Measurements from ENCODE around the gene GBF1.
A peak's percentile ranks its signal among the peaks of the same experiment; 100 is the strongest.

The GBF1 gene

DNA sequence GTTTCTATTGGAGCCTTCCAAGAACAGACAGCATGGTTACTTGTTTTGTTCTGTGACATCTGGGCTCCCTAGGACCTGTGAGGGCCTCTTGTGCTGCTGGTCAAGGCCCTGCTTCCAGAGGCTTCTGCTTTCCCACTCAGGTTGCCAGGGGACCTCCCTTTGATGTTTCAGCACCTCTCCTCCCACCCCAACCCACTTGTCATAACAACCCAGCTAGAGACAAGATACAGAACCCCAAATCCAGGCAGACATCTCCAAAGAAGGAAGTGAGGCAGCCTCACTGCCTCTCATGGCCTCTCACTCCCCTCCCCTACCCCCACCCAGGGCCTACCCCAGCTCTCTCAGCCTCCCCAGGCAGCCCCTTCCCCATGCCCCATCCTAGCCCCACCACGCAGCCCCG is 161.5 kb downstream of the GBF1 start:
- H3K27ac Mint-ChIP-seq = peak overlapping the region; percentile 72
- H3K4me1 Mint-ChIP-seq = peaks cover 34% of the 10 kb centered on the region
- H3K36me3 Mint-ChIP-seq = no peaks in the 10 kb centered on the region
- H3K4me3 Mint-ChIP-seq = peak overlapping the region; percentile 44
- no peaks in the 10 kb centered on the region for H3K9me3 Mint-ChIP-seq
- no peaks in the 10 kb centered on the region for H3K27me3 Mint-ChIP-seq

DNA sequence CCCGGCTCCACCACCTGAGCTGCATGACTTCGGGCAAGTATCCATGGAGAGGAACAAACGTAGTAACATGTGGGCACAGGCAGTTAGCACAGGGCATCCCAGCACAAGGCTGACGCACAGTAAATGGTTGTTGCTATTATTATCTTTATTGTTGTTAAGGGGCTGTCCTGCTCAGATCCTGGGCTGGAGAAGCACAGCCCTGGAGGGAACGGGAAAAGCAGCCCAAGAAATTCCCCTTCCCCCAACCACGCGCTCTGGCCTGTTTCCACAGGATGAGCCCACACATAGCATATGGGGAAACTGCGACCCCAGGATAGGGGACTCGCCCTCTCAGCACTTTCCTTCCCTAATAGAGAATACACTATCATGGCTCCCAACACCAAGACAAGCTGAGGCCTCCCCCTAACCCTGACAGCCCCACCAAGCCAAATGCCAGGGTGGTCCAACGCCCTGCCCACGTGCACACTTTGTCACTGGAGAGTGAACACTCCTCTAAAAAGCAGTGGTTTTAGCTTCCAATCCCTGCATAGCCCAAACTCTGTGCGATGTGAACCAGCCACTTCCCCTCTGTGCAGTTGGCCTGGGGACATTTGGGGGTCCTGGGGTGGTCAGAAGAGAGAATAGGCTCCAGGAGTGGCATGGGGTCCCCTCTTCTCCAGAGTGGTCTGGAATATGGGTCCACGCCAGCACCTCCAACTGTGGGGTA is 162.2 kb downstream of the GBF1 start:
- no peaks in the 10 kb centered on the region for H3K36me3 Mint-ChIP-seq
- no peaks in the 10 kb centered on the region for H3K27me3 Mint-ChIP-seq
- no peaks in the 10 kb centered on the region for H3K9me3 Mint-ChIP-seq
- H3K27ac Mint-ChIP-seq = peak overlapping the region; percentile 55
- H3K4me3 Mint-ChIP-seq = peak overlapping the region; percentile 75
- H3K4me1 Mint-ChIP-seq = peaks cover 39% of the 10 kb centered on the region

DNA sequence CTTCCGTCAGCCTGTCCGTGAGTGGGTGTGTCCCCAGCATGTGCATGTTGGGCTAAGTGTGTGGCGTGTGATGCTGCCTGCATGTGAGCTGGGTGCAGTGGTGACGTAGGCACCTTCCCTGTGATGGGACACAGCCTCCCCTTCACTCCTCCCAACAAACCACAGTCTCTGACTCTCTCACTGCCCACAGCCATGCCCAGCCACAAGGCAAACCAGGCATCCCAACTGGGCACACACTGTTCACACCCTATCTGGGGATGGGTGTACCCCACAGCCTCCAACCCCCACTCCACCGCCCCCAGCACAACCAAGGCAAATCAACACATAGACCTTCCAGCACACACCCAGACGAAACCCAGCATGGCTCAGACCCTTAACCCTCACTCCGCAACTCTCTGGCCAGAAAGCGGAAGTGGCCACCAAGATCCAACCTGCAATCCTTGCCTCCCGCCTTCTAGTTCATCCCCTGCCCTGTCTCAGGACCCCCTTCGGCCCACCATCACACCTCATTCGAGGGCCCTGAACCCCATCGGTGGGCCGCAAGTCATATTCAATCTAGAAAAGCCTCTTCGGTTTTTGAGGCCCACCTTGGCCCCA is 162.9 kb downstream of the GBF1 start:
- peak overlapping the region; percentile 75 for H3K4me3 Mint-ChIP-seq
- no peaks in the 10 kb centered on the region for H3K9me3 Mint-ChIP-seq
- H3K27me3 Mint-ChIP-seq = no peaks in the 10 kb centered on the region
- peaks cover 45% of the 10 kb centered on the region for H3K4me1 Mint-ChIP-seq
- no peaks in the 10 kb centered on the region for H3K36me3 Mint-ChIP-seq
- peak overlapping the region; percentile 78 for H3K27ac Mint-ChIP-seq

DNA sequence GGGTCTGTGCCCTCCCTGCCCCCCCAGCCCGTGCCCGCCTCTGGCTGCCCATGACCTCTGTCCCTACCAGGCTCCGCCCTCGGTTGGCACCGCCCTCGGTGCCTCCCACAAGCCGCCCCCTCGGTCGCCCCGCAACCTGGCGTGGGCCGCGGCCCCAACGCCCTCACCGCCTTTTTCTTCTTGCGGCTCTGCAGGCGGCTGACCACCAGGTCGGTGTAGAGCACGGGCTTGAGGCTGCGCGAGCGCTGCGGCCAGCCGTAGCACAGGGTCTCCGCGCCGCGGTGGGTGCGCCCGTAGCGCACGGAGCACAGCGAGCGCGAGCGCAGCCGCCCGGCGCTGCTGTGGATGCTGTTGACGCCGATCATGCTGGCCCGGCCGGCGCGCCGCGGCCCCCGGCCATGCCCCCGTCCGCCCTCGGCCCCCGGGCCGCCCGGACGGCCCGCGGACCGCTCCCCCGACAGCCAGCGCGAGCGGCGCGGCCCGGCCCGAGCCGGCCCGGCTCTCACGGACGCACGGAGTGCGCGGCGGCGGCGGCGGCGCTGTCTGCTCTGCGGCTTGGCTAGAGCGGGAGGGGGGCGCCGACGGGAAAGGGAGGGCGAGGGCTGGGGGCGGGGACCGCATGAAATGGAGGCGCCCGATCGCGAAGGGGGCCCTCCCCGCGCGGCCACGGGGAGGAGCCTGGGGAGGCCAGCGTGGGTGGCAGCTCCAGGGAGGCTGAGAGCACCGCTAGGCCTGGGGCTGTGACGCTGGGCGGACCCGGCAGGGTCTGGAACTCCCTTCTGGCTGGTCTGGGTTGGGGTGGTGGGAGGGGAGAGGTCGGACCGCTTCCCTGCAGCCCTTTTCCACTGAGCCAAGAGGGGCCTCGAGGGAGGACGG is 163.6 kb downstream of the GBF1 start:
- peaks cover 47% of the 10 kb centered on the region for H3K4me1 Mint-ChIP-seq
- H3K27me3 Mint-ChIP-seq = no peaks in the 10 kb centered on the region
- H3K27ac Mint-ChIP-seq = peak overlapping the region; percentile 59
- no peaks in the 10 kb centered on the region for H3K9me3 Mint-ChIP-seq
- no peaks in the 10 kb centered on the region for H3K36me3 Mint-ChIP-seq
- peak overlapping the region; percentile 85 for H3K4me3 Mint-ChIP-seq

DNA sequence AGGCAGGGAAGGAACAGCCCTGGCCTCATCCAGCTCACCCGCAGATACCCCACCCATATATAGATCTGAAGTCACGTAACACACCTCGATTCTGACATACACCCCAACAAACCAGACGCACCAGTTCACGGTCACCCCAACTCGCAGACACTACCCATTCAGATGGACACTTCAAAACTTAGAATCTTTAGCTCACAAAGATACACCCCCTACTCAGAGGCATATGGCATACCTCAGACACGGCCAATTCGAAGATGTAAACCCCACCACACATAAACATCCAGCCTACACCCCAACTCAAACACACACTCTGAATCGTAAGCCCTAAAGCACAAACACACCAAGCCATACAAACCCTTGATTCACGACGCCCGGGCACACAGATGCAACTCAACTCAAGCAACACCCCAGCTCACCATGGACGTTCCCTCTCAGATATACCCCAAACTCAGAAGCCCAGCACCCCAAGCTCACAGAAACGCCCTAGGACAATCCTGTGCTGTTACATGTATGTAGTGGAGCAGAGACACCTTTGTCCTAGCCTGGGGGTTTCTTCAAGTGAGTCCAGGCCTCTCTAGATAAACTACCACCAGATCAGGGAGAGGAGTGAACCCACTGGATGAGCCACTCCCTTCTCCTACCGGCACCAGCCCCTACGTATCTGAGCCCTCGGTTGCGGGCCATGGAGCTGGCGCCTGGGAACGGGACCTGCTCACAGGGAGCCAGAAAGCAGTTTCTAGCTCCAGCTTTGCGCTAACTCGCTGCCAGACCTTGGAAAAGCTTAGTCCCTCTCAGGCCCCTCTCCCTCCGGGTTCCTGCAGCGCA is 164.5 kb downstream of the GBF1 start:
- Mint-ChIP-seq H3K9me3 (no peaks in the 10 kb centered on the region), H3K27me3 (no peaks in the 10 kb centered on the region)

DNA sequence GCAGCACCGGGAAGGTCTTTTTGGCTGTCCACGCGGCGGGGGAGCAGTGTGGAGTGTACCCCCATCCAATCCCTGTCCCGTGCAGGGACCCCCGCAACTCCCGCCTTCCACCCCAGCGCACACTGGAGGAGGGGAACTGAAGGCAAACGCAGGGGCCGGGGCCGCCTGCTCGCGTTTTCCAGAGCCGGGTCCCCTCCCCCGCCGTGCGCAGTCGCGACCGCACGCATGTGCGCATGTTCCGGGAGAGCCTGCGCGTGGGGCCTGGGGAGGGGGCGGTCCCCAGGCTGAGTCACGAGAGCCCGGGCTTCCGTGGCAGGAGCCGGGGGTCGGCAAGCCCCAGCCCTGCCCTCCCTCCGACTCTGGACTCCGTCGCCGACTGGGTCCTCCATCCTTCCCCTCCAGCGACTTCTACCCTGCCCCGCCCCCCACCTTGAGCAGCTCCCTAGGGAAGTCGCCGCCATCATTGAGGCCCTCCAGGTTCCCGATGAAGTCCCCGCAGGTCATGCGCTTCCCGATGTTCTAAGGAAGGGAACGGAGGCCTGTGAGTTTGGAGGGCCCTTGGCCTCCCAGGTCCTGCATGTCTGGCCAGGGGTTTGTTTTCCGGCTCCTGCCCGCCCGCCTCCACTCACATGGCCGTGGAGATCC is 165.2 kb downstream of the GBF1 start:
- Mint-ChIP-seq H3K9me3 (no peaks in the 10 kb centered on the region), H3K4me1 (peaks cover 47% of the 10 kb centered on the region), H3K4me3 (peak overlapping the region; percentile 85)

More for the DNA sequence above, 164.5 kb downstream of the GBF1 start:
- Mint-ChIP-seq H3K4me1 (peaks cover 47% of the 10 kb centered on the region), H3K36me3 (no peaks in the 10 kb centered on the region), H3K27ac (peak overlapping the region; percentile 59), H3K4me3 (peak overlapping the region; percentile 85)

DNA sequence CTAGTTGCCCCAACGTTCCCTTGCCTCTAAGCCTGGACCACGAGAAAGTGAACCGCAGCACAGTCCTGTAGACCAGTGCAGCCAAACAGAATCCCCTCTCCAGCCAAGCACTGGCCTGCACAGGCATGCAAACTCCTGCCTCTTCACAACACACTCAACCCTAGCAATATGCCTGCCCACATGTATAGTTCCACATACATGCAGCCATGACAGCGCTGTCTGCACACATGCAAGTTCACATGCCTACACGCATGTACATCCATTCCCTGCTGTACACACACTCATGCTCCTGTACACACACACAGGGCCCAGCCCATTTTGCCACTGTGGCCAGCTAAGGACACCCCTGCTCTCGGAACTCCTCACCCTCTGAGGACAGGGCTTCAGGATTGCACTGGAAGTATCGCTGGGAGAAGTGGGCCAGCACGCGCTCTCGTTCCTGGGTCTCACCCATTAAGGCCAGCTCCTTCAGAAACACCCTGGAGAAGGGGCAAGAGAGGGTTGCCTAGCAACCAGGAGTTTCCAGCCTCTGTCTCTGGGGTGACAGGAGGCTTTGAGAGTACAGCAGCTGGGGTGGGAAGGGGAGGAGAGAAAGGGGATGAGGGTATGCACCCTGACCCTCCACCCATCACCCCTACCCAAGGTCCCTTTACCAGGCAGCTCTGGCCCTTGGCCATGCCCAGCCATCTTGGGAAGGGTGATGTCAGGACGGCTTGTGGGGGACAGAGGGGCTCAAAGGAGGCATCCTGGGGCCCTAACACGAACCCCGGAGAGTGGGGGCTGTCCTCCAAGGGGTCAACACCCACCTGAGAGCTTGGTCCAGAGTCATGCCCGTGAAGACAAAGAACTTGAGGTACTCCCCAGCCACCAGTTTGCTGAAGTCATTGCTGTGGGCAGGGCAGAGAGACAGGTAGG is 166.3 kb downstream of the GBF1 start:
- H3K4me1 Mint-ChIP-seq = peaks cover 47% of the 10 kb centered on the region
- no peaks in the 10 kb centered on the region for H3K36me3 Mint-ChIP-seq
- H3K27me3 Mint-ChIP-seq = peaks cover 7% of the 10 kb centered on the region

More for the DNA sequence above, 165.2 kb downstream of the GBF1 start:
- Mint-ChIP-seq H3K27ac (no peak overlapping the region), H3K27me3 (no peaks in the 10 kb centered on the region), H3K36me3 (no peaks in the 10 kb centered on the region)

DNA sequence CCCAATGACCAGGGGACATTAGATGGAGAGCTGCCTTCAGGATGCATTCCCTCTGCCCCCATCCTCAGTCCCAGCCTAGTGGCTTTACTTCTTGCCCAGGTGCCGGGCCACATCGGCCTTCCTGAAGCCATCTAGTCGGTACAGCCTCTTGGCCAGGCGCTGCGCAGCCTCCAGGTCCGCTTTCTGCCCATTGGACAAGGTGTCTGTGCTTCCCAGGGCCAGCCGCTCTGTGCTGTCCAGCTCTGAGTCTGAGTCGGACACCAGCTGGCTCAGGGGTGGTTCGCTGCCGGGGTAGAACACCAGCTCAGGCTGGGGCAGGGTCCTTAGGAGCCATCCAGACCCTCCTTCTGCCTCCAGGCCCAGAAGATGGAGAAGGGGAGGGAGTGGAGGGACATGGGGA is 167.0 kb downstream of the GBF1 start:
- Mint-ChIP-seq H3K4me1 (peaks cover 44% of the 10 kb centered on the region), H3K9me3 (no peaks in the 10 kb centered on the region), H3K27ac (no peak overlapping the region), H3K4me3 (no peak overlapping the region), H3K27me3 (peaks cover 10% of the 10 kb centered on the region), H3K36me3 (no peaks in the 10 kb centered on the region)

More for the DNA sequence above, 166.3 kb downstream of the GBF1 start:
- peak overlapping the region; percentile 42 for H3K27ac Mint-ChIP-seq
- H3K9me3 Mint-ChIP-seq = no peaks in the 10 kb centered on the region
- peak overlapping the region; percentile 71 for H3K4me3 Mint-ChIP-seq

DNA sequence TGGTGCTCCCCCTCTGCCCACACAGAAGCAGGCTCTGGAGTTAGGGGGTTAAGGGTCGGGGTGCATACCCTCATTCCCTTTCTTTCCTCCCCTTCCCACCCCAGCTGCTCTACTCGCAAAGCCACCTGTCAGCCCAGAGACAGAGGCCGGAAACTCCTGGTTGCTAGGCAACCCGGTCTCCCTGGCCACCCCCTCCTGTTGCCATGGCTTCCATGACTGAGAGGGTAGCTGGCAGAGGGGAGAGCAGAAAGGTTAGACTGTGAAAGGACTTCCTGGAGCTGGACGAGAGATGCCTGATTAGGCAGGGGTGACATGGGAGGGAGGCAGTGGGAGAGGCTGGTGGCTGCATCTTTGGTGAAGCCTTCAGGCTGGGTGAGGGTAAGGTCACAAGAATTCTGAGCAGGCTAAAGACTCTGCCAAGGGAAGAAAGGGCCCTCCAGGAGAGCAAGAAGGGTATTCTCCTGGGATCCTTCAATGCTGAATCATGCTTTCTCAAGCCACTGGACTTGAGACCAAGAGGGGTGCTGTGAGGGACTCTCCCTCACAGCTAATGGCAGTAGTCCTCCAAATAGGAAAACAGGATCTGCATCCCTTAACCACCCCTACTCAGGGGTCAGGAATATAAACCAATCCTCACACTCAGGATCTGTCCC is 167.8 kb downstream of the GBF1 start:
- Mint-ChIP-seq H3K4me1 (peaks cover 35% of the 10 kb centered on the region), H3K27ac (no peak overlapping the region), H3K9me3 (no peaks in the 10 kb centered on the region), H3K36me3 (no peaks in the 10 kb centered on the region), H3K27me3 (peaks cover 15% of the 10 kb centered on the region), H3K4me3 (no peak overlapping the region)

DNA sequence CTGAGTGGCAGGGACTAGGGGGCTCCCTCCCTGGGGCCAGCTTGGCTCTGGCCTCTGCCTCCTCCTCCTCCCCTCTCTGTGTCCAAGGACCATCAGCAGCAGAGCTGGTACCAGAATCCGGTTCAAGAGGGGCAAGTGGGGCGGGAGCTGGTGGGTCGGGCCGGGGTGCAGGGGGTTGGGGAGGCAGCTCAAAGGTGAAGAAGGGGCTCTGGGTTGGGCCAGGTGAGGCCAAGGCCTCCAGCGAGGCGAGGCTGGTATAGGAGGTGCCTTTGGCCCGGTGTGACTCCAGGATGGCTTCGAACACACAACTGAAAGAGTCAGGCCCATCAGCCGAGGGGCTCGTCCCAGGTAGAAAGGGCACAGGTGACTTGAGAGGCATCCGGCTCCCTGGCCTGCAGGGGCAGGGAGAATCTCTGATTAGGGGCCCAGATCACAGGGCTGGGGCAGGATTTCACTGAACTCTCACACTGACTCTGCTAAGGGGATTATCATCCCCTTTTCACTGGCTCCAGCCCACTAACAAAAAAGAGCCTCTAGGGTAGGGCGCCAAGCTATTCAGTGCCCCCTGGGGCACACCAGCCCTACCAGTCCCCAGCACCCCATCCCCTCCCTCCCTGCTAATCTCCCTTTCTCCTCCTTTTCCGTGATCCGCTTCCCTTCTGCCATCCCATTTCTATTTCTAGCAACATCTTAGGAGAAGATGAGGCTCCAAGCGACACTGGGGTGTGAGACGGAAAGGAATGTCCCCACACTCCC is 168.7 kb downstream of the GBF1 start:
- no peaks in the 10 kb centered on the region for H3K9me3 Mint-ChIP-seq
- peaks cover 32% of the 10 kb centered on the region for H3K4me1 Mint-ChIP-seq
- no peak overlapping the region for H3K27ac Mint-ChIP-seq
- H3K27me3 Mint-ChIP-seq = peaks cover 16% of the 10 kb centered on the region
- H3K4me3 Mint-ChIP-seq = no peak overlapping the region
- no peaks in the 10 kb centered on the region for H3K36me3 Mint-ChIP-seq

DNA sequence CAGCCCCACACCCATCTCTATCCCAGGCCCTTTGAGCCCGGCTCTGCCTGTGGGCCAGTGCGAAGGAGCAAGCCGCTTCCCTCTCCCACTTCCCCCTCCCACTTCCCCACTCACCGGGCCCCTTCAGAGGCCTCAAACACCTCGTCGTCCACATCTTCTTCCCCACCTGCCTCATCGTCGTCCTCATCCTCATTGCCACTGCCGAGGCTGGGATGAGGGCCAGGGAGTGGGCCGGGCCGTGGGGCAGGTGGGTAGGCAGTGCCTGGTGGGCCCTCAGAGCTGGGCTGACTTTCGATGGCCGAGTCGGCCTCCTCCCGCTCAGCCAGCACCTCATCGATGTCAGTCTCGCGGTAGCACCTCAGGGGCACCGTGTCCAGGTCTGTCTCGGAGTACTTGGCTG is 169.4 kb downstream of the GBF1 start:
- H3K4me1 Mint-ChIP-seq = peaks cover 35% of the 10 kb centered on the region
- no peaks in the 10 kb centered on the region for H3K9me3 Mint-ChIP-seq
- H3K4me3 Mint-ChIP-seq = no peak overlapping the region
- no peaks in the 10 kb centered on the region for H3K36me3 Mint-ChIP-seq
- peaks cover 16% of the 10 kb centered on the region for H3K27me3 Mint-ChIP-seq
- H3K27ac Mint-ChIP-seq = no peak overlapping the region

DNA sequence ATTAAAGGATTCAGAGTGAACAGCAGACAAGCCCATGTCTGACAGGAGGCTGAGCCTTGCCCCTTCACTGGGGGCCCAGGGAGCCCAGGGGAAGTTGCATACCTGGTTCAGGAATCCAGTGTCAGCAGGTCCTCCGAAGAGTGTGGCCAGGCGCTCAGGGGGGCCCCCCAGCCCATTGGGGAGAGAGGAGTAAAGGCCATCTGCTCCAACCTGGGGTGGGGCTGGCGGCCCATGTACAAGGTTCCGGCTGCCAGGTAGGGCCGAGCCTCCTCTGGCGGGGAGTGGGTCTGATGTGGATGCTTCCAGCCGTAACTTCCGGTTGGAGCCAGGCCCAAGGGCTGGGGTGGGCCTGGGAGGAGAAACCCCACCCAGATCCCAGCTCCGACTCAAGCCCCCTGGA is 171.0 kb downstream of the GBF1 start:
- H3K4me1 Mint-ChIP-seq = peaks cover 37% of the 10 kb centered on the region
- no peak overlapping the region for H3K27ac Mint-ChIP-seq
- no peaks in the 10 kb centered on the region for H3K9me3 Mint-ChIP-seq
- no peaks in the 10 kb centered on the region for H3K36me3 Mint-ChIP-seq
- H3K4me3 Mint-ChIP-seq = no peak overlapping the region
- peaks cover 16% of the 10 kb centered on the region for H3K27me3 Mint-ChIP-seq

DNA sequence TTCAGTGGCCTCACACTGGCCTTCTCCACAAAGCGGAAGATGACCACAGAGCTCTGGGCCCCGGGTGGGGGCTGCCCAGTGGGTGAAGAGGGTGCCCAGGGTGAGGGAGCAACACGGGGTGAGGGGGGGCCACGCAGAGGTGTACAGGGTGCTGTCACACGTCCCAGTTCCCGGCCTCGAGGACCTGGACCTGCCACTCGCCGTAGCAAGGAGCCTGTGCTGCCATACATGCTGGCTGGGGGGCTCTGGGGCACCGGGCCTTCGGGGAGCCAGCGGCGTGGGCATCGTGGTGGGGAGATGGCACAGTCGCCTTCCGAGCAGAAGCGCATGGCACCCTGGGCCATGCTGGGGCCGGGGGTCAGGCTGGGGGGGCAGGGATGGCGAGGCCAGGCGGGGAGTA is 171.4 kb downstream of the GBF1 start:
- Mint-ChIP-seq H3K27me3 (peaks cover 16% of the 10 kb centered on the region), H3K4me3 (no peak overlapping the region), H3K27ac (no peak overlapping the region), H3K4me1 (peaks cover 33% of the 10 kb centered on the region), H3K36me3 (no peaks in the 10 kb centered on the region), H3K9me3 (no peaks in the 10 kb centered on the region)

Measured in activated naive CD4-positive, alpha-beta T cell treated with anti-CD3 and anti-CD28 coated beads, Interleukin-2, amount 50 U/mL, for 24 hours (primary cell).